ENCODE results near the gene DNAAF5.

DNA sequence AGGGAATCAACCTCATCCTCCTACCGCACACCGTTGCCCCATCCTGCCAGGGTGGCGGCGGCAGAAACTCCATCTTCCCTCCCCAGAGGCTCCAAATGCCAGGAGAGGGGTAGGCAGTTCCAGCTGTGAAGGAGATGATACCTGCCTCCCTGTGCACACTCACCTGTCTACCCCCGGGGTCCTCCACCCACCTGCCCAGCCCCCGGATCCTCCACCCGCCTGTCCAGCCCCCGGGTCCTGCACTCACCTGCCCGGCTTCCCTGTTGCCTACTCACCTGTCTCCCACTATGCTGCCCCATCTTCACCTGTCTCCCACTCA lies 13.4 kb upstream of the DNAAF5 start:
- TF ChIP-seq, protein P1, sequence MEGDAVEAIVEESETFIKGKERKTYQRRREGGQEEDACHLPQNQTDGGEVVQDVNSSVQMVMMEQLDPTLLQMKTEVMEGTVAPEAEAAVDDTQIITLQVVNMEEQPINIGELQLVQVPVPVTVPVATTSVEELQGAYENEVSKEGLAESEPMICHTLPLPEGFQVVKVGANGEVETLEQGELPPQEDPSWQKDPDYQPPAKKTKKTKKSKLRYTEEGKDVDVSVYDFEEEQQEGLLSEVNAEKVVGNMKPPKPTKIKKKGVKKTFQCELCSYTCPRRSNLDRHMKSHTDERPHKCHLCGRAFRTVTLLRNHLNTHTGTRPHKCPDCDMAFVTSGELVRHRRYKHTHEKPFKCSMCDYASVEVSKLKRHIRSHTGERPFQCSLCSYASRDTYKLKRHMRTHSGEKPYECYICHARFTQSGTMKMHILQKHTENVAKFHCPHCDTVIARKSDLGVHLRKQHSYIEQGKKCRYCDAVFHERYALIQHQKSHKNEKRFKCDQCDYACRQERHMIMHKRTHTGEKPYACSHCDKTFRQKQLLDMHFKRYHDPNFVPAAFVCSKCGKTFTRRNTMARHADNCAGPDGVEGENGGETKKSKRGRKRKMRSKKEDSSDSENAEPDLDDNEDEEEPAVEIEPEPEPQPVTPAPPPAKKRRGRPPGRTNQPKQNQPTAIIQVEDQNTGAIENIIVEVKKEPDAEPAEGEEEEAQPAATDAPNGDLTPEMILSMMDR (IDR thresholded peaks at IDR 0.05), result no peak
- TF ChIP-seq POLR2A (IDR thresholded peaks at IDR 0.05), result no peak

Measured in lower leg skin (tissue), 3 donors.